ENCODE measurements around the gene SLC38A2. TPM values are rescaled to one million over a fixed set of nuclear protein-coding genes. Genes with fewer than 3 reads are reported as not detected.

SLC38A2 gene
- total RNA-seq, 1 donor from 2014 or later = 421 TPM

- Histone ChIP-seq H3K27ac (ENCODE audit: low read depth, low read length) (no peak overlapping the region), H3K4me2 (ENCODE audit: low read length) (no peak overlapping the region), H3K9me3 (ENCODE audit: insufficient read depth, low read depth, low read length) (no peaks in the 10 kb centered on the region), H3K36me3 (ENCODE audit: insufficient read depth, low read length) (no peaks in the 10 kb centered on the region), H3K79me2 (ENCODE audit: insufficient read depth, low read length) (no peaks in the 10 kb centered on the region), H3K9ac (ENCODE audit: low read length) (no peak overlapping the region), H4K20me1 (ENCODE audit: insufficient read depth, low read length) (no peaks in the 10 kb centered on the region), H2AFZ (ENCODE audit: low read depth, low read length) (no peak overlapping the region), H3K27me3 (ENCODE audit: insufficient read depth, low read length) (no peaks in the 10 kb centered on the region), H3K4me1 (ENCODE audit: insufficient read depth, low read length) (peaks cover 5% of the 10 kb centered on the region), H3K4me3 (ENCODE audit: insufficient read depth, low read depth, low read length) (no peak overlapping the region)
- no peaks in the 10 kb centered on the region for H3K27me3 Mint-ChIP-seq (ENCODE audit: low read depth, unreplicated experiment)
- peaks cover 1% of the 10 kb centered on the region for H3K36me3 Mint-ChIP-seq (ENCODE audit: low read depth, unreplicated experiment)
- no peak for TF ChIP-seq CTCF (IDR thresholded peaks at IDR 0.05; ENCODE audit: insufficient read depth, low read depth, low read length)
- FAIRE-seq (no peak), DNase-seq (ENCODE audit: low read depth) (no peak)
- no peak overlapping the region for H3K27ac Mint-ChIP-seq (ENCODE audit: unreplicated experiment)
- peaks cover 3% of the 10 kb centered on the region for H3K9me3 Mint-ChIP-seq (ENCODE audit: unreplicated experiment)
- peaks cover 3% of the 10 kb centered on the region for H3K4me1 Mint-ChIP-seq (ENCODE audit: low read depth, unreplicated experiment)
- H3K4me3 Mint-ChIP-seq (ENCODE audit: unreplicated experiment) = no peak overlapping the region
These were observed 29.3 kb downstream of the SLC38A2 start for GRCh38 chr12:46343118-46343852.

GRCh38 chr12:46342562-46343033 lies 30.0 kb downstream of the SLC38A2 start:
- H3K27ac ChIP-seq (ENCODE audit: low read depth, low read length) = no peak overlapping the region
- H3K9me3 ChIP-seq (ENCODE audit: insufficient read depth, low read depth, low read length) = no peaks in the 10 kb centered on the region
- H3K36me3 ChIP-seq (ENCODE audit: insufficient read depth, low read length) = no peaks in the 10 kb centered on the region
- Mint-ChIP-seq H3K4me1 (ENCODE audit: low read depth, unreplicated experiment) (peaks cover 3% of the 10 kb centered on the region), H3K4me3 (ENCODE audit: unreplicated experiment) (no peak overlapping the region), H3K27ac (ENCODE audit: unreplicated experiment) (no peak overlapping the region), H3K27me3 (ENCODE audit: low read depth, unreplicated experiment) (no peaks in the 10 kb centered on the region), H3K36me3 (ENCODE audit: low read depth, unreplicated experiment) (peaks cover 1% of the 10 kb centered on the region), H3K9me3 (ENCODE audit: unreplicated experiment) (peaks cover 3% of the 10 kb centered on the region)
- no peak overlapping the region for H3K4me2 ChIP-seq (ENCODE audit: low read length)
- H2AFZ ChIP-seq (ENCODE audit: low read depth, low read length) = no peak overlapping the region
- peaks cover 5% of the 10 kb centered on the region for H3K4me1 ChIP-seq (ENCODE audit: insufficient read depth, low read length)
- H3K9ac ChIP-seq (ENCODE audit: low read length) = no peak overlapping the region
- FAIRE-seq (no peak), DNase-seq (ENCODE audit: low read depth) (peak; percentile 20)
- TF ChIP-seq EZH2 (IDR thresholded peaks at IDR 0.05; ENCODE audit: insufficient read depth, low read length) (no peak), CTCF (IDR thresholded peaks at IDR 0.05; ENCODE audit: insufficient read depth, low read depth, low read length) (peak; percentile 33)
- H3K79me2 ChIP-seq (ENCODE audit: insufficient read depth, low read length) = no peaks in the 10 kb centered on the region
- H3K27me3 ChIP-seq (ENCODE audit: insufficient read depth, low read length) = no peaks in the 10 kb centered on the region
- no peak overlapping the region for H3K4me3 ChIP-seq (ENCODE audit: insufficient read depth, low read depth, low read length)
- H4K20me1 ChIP-seq (ENCODE audit: insufficient read depth, low read length) = no peaks in the 10 kb centered on the region

- no peak for FAIRE-seq
- DNase-seq (ENCODE audit: low read depth) = no peak
- Histone ChIP-seq H3K4me2 (ENCODE audit: low read length) (no peak overlapping the region), H3K27ac (ENCODE audit: low read depth, low read length) (no peak overlapping the region), H3K79me2 (ENCODE audit: insufficient read depth, low read length) (no peaks in the 10 kb centered on the region), H3K27me3 (ENCODE audit: insufficient read depth, low read length) (no peaks in the 10 kb centered on the region), H4K20me1 (ENCODE audit: insufficient read depth, low read length) (no peaks in the 10 kb centered on the region), H3K9ac (ENCODE audit: low read length) (no peak overlapping the region), H3K4me1 (ENCODE audit: insufficient read depth, low read length) (peaks cover 5% of the 10 kb centered on the region), H3K9me3 (ENCODE audit: insufficient read depth, low read depth, low read length) (no peaks in the 10 kb centered on the region), H2AFZ (ENCODE audit: low read depth, low read length) (no peak overlapping the region), H3K36me3 (ENCODE audit: insufficient read depth, low read length) (no peaks in the 10 kb centered on the region), H3K4me3 (ENCODE audit: insufficient read depth, low read depth, low read length) (no peak overlapping the region)
- H3K36me3 Mint-ChIP-seq (ENCODE audit: low read depth, unreplicated experiment) = peaks cover 1% of the 10 kb centered on the region
- no peak overlapping the region for H3K27ac Mint-ChIP-seq (ENCODE audit: unreplicated experiment)
- H3K27me3 Mint-ChIP-seq (ENCODE audit: low read depth, unreplicated experiment) = no peaks in the 10 kb centered on the region
- peaks cover 6% of the 10 kb centered on the region for H3K9me3 Mint-ChIP-seq (ENCODE audit: unreplicated experiment)
- TF ChIP-seq EZH2 (IDR thresholded peaks at IDR 0.05; ENCODE audit: insufficient read depth, low read length) (no peak), CTCF (IDR thresholded peaks at IDR 0.05; ENCODE audit: insufficient read depth, low read depth, low read length) (no peak)
- H3K4me1 Mint-ChIP-seq (ENCODE audit: low read depth, unreplicated experiment) = peaks cover 3% of the 10 kb centered on the region
- no peak overlapping the region for H3K4me3 Mint-ChIP-seq (ENCODE audit: unreplicated experiment)
These were observed 33.5 kb downstream of the SLC38A2 start for GRCh38 chr12:46339051-46339450.
